Smooth muscle cell (in vitro differentiated cells): ENCODE data around the gene TACC2. TPM values are rescaled to one million over a fixed set of nuclear protein-coding genes. Genes with fewer than 3 reads are reported as not detected.

Experiments
- DNase-seq: peaks from one replicate; lab custom pipeline; 2025; ENCODE audit not compliant: unreplicated experiment; lab: John Stamatoyannopoulos, UW
- H2AFZ ChIP-seq: fragments of 200-600 bp; sonication (generic); 2 replicates; pipeline ENCODE4 v1.6.0; 2016; ENCODE audit warnings: antibody characterized with exemption, low read depth, mild to moderate bottlenecking
- H3F3A ChIP-seq: fragments of 200-600 bp; sonication (generic); 2 replicates; pipeline ENCODE4 v1.6.0; 2017; ENCODE audit warnings: antibody characterized with exemption, low read depth
- H3K27ac ChIP-seq: fragments of 200-600 bp; sonication (generic); 2 replicates; pipeline ENCODE4 v1.5.1; 2016; ENCODE audit warnings: low read depth, mild to moderate bottlenecking
- H3K27me3 ChIP-seq: fragments of 200-600 bp; sonication (generic); 2 replicates; pipeline ENCODE4 v1.6.1; 2016; ENCODE audit warnings: low read depth, mild to moderate bottlenecking
- H3K36me3 ChIP-seq: fragments of 200-600 bp; sonication (generic); 2 replicates; pipeline ENCODE4 v1.5.1; 2016; ENCODE audit warnings: low read depth
- H3K4me1 ChIP-seq: fragments of 200-600 bp; sonication (generic); 2 replicates; pipeline ENCODE4 v1.5.1; 2016; ENCODE audit warnings: low read depth
- H3K4me2 ChIP-seq: fragments of 200-600 bp; sonication (generic); 2 replicates; pipeline ENCODE4 v1.6.0; 2016; ENCODE audit warnings: mild to moderate bottlenecking
- H3K4me3 ChIP-seq: fragments of 200-600 bp; sonication (generic); 2 replicates; pipeline ENCODE4 v1.5.1; 2016; ENCODE audit warnings: mild to moderate bottlenecking
- H3K79me2 ChIP-seq: fragments of 200-600 bp; sonication (generic); 2 replicates; pipeline ENCODE4 v1.6.0; 2016; ENCODE audit warnings: low read depth, mild to moderate bottlenecking
- H3K9ac ChIP-seq: fragments of 200-600 bp; sonication (generic); 2 replicates; pipeline ENCODE4 v1.6.0; 2016; ENCODE audit warnings: low read depth
- H3K9me3 ChIP-seq: fragments of 200-600 bp; sonication (generic); replicated peaks from 2 replicates; pipeline ENCODE4 v1.5.1; 2016; ENCODE audit warnings: low read depth
- H4K20me1 ChIP-seq: fragments of 200-600 bp; sonication (generic); 2 replicates; pipeline ENCODE4 v1.6.0; 2016; ENCODE audit warnings: low read depth
- CTCF ChIP-seq: fragments of 200-600 bp; sonication (generic); IDR thresholded peaks from 2 replicates; pipeline ENCODE4 v1.5.1; 2017; ENCODE audit warnings: borderline replicate concordance, mild to moderate bottlenecking, antibody characterized with exemption; ENCODE audit not compliant: insufficient read depth, poor library complexity, severe bottlenecking
- WGBS: methylation state at CpG from one replicate; pipeline ENCODE4 v1.1.7; 2016; ENCODE audit warnings: low lambda C conversion rate; 5-methylcytosine and 5-hydroxymethylcytosine counted together
- polyA plus RNA-seq: library from polyadenylated mRNA; unstranded; fragments of >200 nt; fragmentation: Nextera tagmentation; extraction: Ambion mirVana; gene quantifications from 2 replicates; pipeline ENCODE4 v1.2.1, GENCODE V29; 2016
- total RNA-seq: library from RNA; depleted of rRNA; stranded (reverse); fragments of >200 nt; gene quantifications from 2 replicates; pipeline ENCODE4 v1.2.3, GENCODE V29; 2014

Gene TACC2
- total and polyA plus RNA-seq, 2 experiments from 2014 or later = 2.8 to 7.6 TPM

GRCh38 chr10:122115874-122116273, 126.9 kb downstream of the TACC2 start:
- H3K4me2 ChIP-seq = no peak overlapping the region
- H3K9me3 ChIP-seq = no peaks in the 10 kb centered on the region
- H3K27ac ChIP-seq = no peak overlapping the region
- 78% methylated on average over 4 of the region's 4 CpGs for WGBS
- no peak overlapping the region for H3K9ac ChIP-seq
- peaks cover 5% of the 10 kb centered on the region for H3K4me1 ChIP-seq
- H3K4me3 ChIP-seq = no peak overlapping the region
- H3K36me3 ChIP-seq = no peaks in the 10 kb centered on the region
- peaks cover 2% of the 10 kb centered on the region for H3K27me3 ChIP-seq
- TF ChIP-seq CTCF = no peak
- peaks cover 3% of the 10 kb centered on the region for H3K79me2 ChIP-seq
- peaks cover 10% of the 10 kb centered on the region for H3F3A ChIP-seq
- no peak overlapping the region for H2AFZ ChIP-seq
- DNase-seq = no peak
- peaks cover 14% of the 10 kb centered on the region for H4K20me1 ChIP-seq

GRCh38 chr10:122116331-122116730, 127.4 kb downstream of the TACC2 start:
- Histone ChIP-seq H3K4me2 (no peak overlapping the region), H3K27ac (no peak overlapping the region), H4K20me1 (peaks cover 18% of the 10 kb centered on the region), H3K4me3 (no peak overlapping the region), H2AFZ (no peak overlapping the region), H3K4me1 (peaks cover 5% of the 10 kb centered on the region), H3K9ac (no peak overlapping the region), H3K9me3 (no peaks in the 10 kb centered on the region), H3K36me3 (no peaks in the 10 kb centered on the region), H3K27me3 (no peaks in the 10 kb centered on the region), H3F3A (peaks cover 10% of the 10 kb centered on the region), H3K79me2 (peaks cover 3% of the 10 kb centered on the region)
- DNase-seq = no peak
- 61% methylated on average over 5 of the region's 5 CpGs for WGBS
- TF ChIP-seq CTCF = no peak

GRCh38 chr10:122117475-122117874, 128.5 kb downstream of the TACC2 start:
- Histone ChIP-seq H3K4me3 (no peak overlapping the region), H3K27me3 (no peaks in the 10 kb centered on the region), H3K36me3 (no peaks in the 10 kb centered on the region), H4K20me1 (peaks cover 18% of the 10 kb centered on the region), H3K9me3 (no peaks in the 10 kb centered on the region), H2AFZ (no peak overlapping the region), H3K79me2 (peaks cover 3% of the 10 kb centered on the region), H3K9ac (no peak overlapping the region), H3K27ac (no peak overlapping the region), H3F3A (peaks cover under 1% of the 10 kb centered on the region), H3K4me1 (peaks cover 2% of the 10 kb centered on the region), H3K4me2 (no peak overlapping the region)
- WGBS = 96% methylated on average over 4 of the region's 4 CpGs
- no peak for DNase-seq
- TF ChIP-seq CTCF = no peak

- WGBS = 87% methylated on average over 22 of the region's 22 CpGs
- DNase-seq = no peak
- Histone ChIP-seq H3K4me2 (no peak overlapping the region), H2AFZ (no peak overlapping the region), H3F3A (no peaks in the 10 kb centered on the region), H3K27ac (no peak overlapping the region), H3K9ac (no peak overlapping the region), H3K36me3 (no peaks in the 10 kb centered on the region), H4K20me1 (peaks cover 18% of the 10 kb centered on the region), H3K4me1 (peaks cover 3% of the 10 kb centered on the region), H3K27me3 (no peaks in the 10 kb centered on the region), H3K9me3 (no peaks in the 10 kb centered on the region), H3K79me2 (peaks cover 3% of the 10 kb centered on the region), H3K4me3 (no peak overlapping the region)
- TF ChIP-seq CTCF = no peak
These were observed 131.2 kb downstream of the TACC2 start for GRCh38 chr10:122120008-122120744.
